GM19328 (cell line): Measurements from ENCODE around the gene ZNF132.
A peak's percentile ranks its signal among the peaks of the same experiment; 100 is the strongest.
"Not testable (repeated sequence)": the region's sequence is repeated elsewhere in the genome, so short reads cannot be mapped to it uniquely, and the experiment has no call there.

ENCODE experiments used
- ATAC-seq: cut with Tn5 transposase; IDR thresholded peaks from one replicate; pipeline ENCODE4 v1.9.1; 2021; ENCODE audit warnings: mild to moderate bottlenecking, moderate library complexity; ENCODE audit not compliant: unreplicated experiment

ZNF132 gene

DNA sequence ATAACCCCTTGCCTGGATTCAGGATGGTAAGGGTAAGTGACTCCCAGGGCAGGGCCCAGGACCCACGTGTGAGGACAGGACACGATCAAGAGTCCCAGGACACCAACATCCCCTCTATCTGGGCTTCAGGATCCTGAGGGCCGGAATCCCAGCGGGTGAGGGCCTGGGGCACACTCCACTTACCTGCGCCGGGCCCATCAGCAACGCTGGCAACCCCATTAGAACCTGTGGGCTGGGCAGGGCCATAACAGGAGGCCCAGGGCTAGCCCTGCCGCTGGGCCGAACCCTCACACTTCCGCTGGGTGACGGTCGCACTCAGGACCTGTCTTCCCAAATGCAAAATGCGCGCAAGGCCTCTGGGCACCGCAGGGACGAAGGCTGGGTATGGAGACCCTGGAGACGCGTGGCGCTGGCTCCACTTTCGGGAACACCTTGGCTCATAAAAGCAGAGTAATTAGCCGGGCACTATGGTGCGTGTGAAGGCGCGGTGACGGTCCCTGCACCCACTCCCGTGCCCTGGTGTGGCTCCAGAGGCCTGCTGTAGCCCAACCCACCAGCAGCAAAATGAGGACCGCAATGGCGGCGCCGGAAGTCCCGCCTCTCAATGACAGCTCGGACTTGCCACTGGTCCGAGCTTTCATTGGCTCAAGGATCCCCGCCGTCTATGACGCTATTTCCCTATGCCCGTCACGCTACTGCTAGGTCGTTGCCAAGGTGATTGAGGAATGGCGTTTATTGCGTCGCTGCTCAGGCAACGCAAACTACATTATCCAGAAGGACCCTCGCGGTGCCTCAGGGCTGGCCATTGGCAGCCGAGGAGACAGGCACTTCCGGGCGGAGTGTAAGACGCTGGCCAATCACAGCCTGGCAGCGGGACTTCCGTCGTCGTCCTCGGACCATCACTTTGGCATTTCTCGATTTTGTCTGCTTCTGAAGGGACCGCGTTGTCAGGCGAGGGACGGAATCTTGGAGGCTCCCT lies at the start of gene ZNF132:
ZNF132 (minus strand) TSS at position 578 of the 979 bp plus-strand sequence; CDS start at position 246, 332 bp downstream.
- ATAC-seq, result peak; percentile 98

DNA sequence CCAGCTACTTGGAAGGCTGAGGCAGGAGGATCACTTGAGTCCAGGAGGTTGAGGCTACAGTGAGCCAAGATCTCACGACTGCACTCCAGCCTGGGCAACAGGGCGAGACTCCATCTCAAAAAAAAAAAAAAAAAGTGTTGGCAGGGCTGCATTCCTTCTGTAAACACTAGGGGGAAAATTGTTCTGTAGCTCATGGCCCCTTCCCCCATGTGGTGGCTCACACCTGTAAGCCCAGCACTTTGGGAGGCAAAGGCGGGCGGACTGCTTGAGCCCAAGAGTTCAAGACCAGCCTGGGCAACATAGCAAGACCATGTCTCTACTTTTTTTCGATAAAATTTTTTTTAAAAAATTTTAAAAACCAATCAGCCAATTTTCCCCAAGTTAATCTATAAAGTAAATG lies 44.4 kb upstream of the ZNF132 start:
- not testable (repeated sequence) for ATAC-seq

DNA sequence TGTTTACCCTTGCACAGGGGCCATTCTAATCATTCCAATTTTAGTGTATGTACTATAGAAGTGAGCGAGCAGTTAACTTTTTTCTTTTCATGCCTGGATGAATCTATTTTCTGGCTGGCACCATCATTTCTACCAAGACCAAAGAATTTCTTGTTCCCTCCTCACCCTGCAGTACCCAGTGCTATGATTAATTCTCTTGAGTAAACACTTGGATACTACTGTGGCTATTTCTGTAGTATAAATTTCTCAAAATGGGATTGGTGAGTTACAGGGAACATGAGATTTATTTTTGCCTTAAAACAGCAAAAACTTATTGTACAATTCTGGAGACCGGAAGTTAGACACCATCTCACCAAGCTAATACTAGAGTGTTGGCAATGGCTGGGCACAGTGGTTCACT lies 43.8 kb upstream of the ZNF132 start:
- ATAC-seq, result no peak

DNA sequence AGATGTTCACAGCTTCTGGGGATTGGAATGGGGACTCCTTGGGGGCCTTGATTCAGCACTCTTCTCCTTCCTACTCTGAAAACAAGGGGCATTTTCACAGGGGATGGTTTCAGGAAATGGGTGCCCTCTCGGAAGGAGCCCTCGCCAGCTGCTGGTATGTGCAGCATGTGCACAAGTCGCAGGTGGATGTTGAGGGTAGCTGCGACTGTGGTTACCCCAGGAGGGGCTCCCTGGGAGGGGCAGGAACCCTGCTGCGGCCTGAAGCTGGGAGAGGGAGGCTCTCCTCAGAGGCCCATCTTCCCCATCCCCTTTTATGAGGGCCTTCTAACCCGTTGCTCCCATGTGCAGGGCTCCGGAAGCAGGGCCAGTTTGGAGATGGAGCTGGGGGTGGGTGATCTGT lies 42.4 kb upstream of the ZNF132 start:
- no peak for ATAC-seq

DNA sequence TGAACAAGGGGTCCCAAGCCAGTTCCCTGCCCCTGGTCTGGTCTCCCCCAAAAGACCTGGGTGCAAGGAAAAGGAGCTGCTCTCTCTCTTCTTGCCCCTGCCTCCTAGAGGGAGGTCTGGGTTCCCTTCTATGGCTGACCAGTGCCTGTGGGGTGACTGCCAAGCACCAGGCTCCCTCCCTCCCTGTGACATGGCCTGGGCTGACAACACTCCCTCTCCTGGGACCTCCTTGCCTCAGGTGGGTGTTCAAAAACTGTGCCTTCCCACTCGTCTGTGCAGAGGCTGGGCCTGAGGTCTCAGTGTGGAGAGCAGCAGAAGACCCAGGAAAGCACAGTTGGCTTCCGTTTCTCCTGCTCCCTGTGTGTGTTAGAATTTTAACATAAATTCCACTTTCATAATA lies 40.9 kb upstream of the ZNF132 start:
- no peak for ATAC-seq

DNA sequence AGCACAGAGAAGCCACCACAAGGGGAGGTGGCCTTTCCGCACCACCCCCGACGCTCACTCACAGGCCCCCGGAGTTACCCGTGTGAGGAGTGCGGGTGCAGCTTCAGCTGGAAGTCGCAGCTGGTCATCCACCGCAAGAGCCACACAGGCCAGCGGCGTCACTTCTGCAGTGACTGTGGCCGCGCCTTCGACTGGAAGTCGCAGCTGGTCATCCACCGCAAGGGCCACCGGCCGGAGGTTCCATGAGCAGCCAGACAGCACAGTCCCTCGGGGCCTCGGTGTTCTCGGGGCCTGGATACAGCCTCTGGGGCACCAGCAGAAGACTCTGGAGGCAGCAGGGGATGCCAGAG lies 40.5 kb upstream of the ZNF132 start:
- ATAC-seq, result no peak

DNA sequence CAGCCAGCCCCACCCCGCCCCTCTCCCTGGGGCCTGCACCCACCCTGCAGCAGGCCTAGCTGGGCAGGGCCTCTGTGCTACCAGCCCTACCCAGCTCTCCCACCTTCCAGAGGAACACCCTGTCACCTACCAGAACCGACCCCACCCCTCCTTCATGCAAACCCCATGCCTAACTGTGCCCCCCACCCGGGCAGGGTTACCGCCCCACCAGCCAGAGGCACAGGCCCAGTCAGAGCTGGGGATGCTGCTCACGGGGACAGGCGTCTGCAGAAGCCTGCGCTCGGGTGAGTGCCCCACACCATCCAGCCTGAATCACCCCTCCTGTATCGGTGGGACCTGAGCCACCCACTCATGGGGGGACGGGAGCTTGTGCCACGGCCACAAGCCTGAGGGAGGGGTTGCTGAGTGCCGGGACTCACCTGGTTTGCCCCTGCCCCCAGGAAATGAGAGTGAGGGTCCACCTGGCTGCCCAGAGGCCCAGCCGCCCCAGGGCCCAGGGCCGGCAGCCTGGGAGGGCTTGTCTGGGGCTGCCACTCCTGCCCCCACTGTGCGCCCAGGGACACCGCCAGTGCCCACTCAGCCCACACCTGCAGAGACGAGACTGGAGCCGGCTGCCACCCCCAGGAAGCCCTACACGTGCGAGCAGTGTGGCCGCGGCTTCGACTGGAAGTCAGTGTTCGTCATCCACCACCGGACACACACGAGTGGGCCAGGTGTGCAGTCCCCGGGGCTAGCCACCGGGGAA lies 40.0 kb upstream of the ZNF132 start:
- no peak for ATAC-seq

DNA sequence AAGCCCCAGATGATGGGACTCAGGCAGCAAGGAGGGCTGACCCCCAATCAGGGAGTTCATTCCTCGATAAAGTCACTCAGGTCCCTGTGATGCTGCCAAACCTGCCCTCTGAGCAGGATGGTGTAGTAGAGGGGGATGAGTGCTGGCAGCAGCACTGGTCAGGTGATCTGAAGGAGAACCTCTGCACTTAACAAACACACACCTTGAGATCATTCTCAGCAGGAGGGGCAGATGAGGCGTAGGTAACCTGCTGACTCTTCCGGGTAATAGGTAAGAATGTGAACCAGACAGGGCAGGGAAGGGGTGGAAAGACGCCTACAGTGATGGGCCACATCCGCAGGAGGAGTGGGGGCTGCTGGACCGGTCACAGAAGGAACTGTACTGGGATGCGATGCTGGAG lies 39.4 kb upstream of the ZNF132 start:
- ATAC-seq, result no peak

DNA sequence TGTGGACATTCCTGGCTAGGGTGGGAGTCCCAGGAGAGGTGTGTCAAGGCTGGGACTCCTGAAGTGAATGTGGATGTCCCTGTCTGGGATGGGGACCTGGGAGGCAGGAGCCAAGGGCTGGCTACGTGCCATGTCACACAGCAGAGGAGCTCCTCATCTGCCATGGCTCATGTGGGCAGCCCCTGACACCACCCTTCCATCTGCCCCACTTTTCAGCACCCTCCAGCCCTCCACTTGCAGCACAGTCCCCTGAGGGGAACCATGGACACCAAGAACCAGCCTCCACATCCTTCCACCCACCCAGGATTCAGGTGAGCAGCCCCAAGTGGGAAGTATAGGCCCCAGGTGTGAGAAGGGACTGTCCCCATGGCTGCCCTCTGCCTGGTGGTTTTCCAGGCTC lies 37.9 kb upstream of the ZNF132 start:
- no peak for ATAC-seq

DNA sequence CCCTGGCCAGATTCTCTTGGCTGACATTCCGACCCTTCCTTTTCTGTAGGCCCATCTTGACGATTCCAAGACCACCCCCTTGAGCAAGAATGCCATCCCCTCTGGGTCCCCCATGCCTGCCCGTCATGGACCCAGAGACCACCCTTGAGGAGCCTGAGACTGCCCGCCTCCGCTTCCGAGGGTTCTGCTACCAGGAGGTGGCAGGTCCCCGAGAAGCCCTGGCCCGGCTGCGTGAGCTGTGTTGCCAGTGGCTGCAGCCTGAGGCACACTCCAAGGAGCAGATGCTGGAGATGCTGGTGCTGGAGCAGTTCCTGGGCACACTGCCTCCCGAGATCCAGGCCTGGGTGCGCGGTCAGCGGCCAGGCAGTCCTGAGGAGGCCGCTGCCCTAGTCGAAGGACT lies 37.2 kb upstream of the ZNF132 start:
- ATAC-seq, result no peak

DNA sequence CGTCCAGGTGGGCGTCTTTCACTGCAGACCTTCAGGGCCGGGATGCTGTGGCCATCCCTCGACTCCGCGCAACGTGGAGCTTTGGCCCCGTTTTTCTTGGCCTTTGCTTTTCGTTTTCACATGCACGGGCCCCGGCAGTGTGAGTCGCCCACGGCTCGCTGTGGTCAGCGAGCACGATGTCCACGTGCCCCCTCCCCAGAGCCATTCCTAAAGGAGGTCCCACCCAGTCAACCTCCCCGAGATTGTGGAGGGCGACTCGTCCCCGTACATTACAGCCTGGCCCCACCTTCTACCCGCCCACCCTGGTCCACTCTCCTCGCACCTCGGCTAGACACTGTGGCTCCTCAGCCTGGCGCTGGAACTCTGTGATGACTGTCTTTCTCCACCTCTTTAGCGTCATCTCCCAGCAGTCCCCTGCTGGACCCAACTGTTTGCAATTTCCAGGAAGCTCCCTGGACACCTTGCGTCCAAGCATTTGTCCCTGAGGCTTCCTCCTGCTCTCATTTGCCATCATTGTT lies 36.6 kb upstream of the ZNF132 start:
- no peak for ATAC-seq

DNA sequence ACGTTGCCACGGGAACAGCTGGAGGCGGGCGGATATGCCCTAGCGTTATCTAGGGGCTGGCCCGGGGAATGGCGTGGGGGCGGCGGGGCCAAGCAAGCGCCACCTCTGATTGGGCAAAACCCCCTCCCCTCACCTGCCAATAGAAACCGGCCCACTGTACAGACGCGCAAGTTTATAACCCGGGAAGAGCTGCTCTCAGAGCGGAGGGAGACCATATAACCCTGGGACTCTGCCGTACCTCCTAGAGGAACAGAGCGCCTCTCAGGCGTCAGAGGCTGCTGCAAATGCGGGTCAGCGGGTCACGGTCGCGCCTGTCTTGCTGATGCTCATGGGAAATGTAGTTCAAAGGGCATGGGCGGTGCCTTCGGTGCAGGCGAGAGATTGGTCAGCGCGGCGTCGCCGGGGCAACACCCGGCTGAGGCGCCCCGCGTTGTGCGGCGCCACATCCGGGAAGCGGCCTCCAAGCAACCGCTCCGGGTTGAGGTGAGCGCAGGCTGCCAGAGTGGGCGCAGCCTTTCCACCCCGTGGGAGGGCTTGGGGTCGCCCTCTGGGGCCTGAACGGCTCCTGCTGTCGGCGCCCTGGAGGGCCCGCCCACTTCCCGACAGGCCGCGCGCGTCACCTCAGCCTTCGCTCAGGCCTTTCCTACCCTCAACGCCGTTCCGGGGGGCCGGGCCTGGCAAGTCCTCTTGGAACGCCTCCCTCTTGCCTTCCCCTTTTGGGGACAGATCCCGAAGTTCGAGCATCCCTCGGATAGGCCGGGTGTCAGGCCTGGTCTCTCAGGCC lies 36.0 kb upstream of the ZNF132 start, which contains the start of gene ZNF446:
ZNF446 (plus strand) TSS at position 639 of the 784 bp plus-strand sequence. CDS start 867 bp downstream, outside the sequence.
- ATAC-seq, result peak; percentile 88

DNA sequence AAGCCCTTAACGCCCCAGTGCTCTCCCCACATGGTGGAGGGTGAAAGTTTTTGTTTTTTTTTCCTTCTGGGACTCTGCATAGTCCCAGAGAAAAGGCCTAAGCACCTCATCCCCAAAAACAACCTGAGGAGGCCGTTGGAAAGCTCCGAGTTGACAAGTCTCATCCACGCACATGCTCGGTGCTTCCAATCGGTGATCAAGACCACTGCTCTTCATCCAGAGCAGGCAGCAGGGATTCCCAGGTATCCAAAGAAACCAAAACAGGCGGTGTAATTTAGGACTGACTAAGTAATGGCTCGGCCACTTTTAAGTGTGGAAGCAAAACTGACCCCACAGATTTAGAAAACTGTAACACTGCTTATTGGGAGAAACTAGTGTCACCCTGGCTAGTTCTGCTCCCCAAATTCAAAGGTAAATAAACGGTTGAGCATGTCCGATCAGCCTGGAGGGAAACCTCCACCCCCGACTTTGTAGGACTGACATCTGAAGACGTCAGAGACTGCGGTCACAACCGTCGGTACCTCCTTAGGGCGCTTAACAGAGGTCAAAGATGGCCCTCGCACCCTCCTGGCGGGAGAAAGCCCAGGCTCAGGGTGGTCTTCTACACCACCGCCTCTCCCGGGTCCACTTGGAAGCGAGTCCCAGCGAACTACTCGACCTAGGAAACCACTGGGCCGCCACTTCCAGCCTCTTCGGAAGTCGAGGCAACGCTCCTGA lies 35.2 kb upstream of the ZNF132 start:
- ATAC-seq, result no peak

DNA sequence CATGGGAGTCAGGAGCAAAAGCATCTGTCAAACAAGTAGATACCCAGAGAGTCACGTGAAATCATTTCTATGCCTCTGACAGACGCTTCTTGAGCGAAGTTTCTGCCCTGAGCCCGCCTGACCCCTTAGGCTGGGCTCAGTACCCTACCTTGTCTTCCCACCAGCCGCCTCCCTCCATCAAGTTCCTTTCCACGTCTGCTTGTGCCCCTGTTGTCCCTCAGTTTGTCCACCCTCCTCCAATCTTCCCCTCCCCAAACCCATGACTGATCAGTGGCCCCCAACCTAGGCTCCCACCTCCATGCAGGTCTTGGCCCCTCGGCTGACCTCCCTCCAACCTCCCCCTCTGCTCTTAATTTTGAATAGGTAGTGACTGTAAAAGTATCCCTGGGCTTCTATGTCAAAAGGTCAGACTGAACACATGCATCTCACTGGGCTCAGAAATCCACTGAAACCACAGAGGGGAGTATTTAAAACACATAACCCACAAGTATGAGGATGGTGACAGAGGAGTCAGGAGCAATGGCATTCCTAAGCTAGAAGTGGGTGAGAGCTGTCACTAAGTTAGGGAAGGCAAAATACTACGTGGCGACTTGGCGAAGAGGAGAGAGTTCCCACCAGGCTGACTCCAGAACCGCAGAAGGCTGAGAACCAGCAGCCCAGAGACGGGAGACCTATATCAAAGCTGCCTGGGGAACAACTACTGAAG lies 34.5 kb upstream of the ZNF132 start:
- ATAC-seq, result no peak

DNA sequence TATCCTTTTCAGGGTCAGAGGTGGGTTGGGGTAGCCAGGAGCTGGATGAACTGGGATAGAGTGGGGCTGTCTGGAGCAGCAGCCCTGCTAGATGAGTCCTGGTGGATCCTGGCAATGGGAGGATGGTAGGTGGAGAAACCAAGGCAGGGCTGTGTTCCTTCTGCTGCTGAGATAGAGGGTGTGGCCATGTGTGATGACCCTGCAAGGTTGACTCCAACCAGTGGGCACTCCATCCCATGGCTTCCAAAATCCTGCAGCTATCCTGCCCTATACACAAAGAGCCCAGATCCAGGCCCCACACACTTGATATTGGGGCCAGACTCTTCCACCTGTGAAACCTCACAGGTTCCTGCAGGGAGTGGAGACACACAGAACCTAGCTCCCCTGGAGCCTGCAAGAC lies 33.8 kb upstream of the ZNF132 start:
- no peak for ATAC-seq

DNA sequence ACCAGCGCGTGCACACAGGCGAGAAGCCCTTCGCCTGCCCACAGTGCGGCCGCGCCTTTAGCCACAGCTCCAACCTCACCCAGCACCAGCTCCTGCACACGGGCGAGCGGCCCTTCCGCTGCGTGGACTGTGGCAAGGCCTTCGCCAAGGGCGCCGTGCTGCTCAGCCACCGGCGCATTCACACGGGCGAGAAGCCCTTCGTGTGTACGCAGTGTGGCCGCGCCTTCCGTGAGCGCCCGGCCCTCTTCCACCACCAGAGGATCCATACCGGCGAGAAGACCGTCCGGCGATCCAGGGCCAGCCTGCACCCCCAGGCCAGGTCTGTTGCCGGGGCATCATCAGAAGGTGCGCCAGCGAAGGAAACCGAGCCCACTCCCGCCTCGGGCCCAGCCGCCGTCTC lies 31.8 kb upstream of the ZNF132 start:
- no peak for ATAC-seq

DNA sequence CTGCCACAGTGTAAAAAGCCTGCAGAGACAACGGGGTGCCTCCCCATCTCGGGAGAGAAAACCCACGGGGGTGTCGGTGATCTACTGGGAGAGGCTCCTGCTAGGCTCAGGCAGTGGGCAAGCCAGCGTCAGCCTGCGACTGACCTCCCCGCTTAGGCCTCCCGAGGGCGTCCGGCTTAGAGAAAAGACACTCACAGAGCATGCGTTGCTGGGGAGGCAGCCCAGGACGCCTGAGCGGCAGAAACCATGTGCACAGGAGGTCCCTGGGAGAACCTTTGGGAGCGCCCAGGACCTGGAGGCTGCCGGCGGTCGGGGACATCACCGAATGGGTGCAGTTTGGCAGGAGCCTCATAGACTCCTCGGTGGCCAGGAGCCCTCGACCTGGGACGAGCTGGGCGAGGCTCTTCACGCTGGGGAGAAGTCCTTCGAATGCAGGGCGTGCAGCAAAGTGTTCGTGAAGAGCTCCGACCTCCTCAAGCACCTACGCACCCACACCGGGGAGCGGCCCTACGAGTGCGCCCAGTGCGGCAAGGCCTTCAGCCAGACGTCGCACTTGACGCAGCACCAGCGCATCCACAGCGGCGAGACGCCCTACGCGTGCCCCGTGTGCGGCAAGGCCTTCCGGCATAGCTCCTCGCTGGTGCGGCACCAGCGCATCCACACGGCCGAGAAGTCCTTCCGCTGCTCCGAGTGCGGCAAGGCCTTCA lies 31.0 kb upstream of the ZNF132 start:
- ATAC-seq, result not testable (repeated sequence)

DNA sequence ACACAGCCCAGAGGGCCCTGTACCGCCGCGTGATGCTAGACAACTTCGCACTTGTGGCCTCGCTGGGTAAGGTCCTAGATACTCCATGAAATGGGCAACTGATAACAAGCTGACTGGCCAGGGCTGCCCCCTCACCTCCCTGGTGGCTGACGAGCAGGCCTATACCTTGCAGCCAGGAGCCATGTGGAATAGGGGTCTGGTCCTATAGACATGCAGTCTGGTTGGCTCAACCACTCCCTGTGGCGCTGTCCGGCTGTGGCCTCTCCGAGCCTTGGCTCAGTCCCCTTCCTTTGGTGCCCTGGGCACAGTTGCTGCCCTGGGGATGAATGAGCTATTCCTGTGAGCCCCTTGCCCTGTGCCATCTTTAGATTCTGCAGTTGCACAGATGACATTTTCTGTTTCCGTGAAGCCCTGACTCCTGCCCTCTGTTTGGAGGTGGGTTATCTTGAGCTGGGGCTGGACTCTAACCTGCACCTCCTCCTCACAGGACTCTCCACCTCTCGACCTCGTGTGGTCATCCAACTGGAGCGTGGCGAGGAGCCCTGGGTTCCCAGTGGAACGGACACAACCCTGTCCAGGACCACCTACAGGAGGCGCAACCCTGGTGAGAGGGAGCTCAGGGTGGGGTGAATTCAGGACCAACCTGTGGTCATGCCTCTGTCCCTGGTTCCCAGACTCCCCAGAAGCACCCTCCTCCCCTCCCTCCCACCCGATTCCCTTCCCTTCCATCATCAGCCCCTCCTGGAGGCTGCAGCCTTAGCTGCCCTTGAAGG lies 29.5 kb upstream of the ZNF132 start:
- ATAC-seq, result no peak
